Choroid plexus epithelial cell (primary cell): ENCODE measurements around the gene KLF13.

Experiments used
- DNase-seq: peaks from one replicate; pipeline ENCODE4 v3.0.0-alpha.2; 2010; ENCODE audit warnings: low read depth
- H3K4me3 ChIP-seq: 2 replicates; pipeline ENCODE4 v1.5.1; 2011; ENCODE audit warnings: low read depth, mild to moderate bottlenecking, control low read depth, low read length, moderate library complexity
- TF ChIP-seq, protein P1 (sequence below): conservative IDR thresholded peaks from 2 replicates; pipeline ENCODE4 v1.5.1; 2011; ENCODE audit warnings: low read depth, mild to moderate bottlenecking, control low read depth, inconsistent platforms, low read length, moderate library complexity

Gene KLF13

DNA sequence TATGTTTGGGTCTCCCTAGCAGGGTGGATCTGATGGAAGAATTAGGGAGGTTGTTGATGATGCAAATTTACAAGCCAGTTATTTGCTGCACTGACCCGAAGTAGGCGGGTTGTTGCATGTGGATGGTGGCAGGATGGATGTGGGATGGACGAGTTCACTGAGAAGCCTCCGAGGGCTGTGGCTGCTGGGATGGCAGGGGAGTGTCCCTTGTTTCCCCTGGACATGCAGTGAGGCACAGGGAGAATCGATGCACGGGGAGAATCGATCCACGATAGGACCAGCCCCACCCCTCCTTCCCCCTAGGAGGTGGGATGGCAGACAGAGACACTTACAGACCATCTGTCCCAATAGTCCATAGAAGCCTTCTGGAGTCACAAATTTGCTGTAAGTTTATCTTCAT is 31.0 kb upstream of the KLF13 start:
- TF ChIP-seq, protein P1, sequence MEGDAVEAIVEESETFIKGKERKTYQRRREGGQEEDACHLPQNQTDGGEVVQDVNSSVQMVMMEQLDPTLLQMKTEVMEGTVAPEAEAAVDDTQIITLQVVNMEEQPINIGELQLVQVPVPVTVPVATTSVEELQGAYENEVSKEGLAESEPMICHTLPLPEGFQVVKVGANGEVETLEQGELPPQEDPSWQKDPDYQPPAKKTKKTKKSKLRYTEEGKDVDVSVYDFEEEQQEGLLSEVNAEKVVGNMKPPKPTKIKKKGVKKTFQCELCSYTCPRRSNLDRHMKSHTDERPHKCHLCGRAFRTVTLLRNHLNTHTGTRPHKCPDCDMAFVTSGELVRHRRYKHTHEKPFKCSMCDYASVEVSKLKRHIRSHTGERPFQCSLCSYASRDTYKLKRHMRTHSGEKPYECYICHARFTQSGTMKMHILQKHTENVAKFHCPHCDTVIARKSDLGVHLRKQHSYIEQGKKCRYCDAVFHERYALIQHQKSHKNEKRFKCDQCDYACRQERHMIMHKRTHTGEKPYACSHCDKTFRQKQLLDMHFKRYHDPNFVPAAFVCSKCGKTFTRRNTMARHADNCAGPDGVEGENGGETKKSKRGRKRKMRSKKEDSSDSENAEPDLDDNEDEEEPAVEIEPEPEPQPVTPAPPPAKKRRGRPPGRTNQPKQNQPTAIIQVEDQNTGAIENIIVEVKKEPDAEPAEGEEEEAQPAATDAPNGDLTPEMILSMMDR = no peak
- no peak for DNase-seq
- H3K4me3 ChIP-seq = no peak overlapping the region

- no peak overlapping the region for H3K4me3 ChIP-seq
- TF ChIP-seq, protein P1 = no peak
- DNase-seq = no peak
Observed at GRCh38 chr15:31296219-31296645, 30.4 kb upstream of the KLF13 start.

- TF ChIP-seq, protein P1 = no peak
- peak; percentile 30 for DNase-seq
- no peak overlapping the region for H3K4me3 ChIP-seq
Observed at GRCh38 chr15:31296646-31297574, 29.7 kb upstream of the KLF13 start.

GRCh38 chr15:31297575-31298456 is 28.8 kb upstream of the KLF13 start:
- TF ChIP-seq, protein P1 = no peak
- no peak for DNase-seq
- H3K4me3 ChIP-seq = no peak overlapping the region

GRCh38 chr15:31298707-31299172 is 27.9 kb upstream of the KLF13 start:
- no peak for DNase-seq
- TF ChIP-seq, protein P1 = no peak
- H3K4me3 ChIP-seq = no peak overlapping the region

GRCh38 chr15:31300208-31300661 is 26.4 kb upstream of the KLF13 start:
- TF ChIP-seq, protein P1 = no peak
- H3K4me3 ChIP-seq = no peak overlapping the region
- no peak for DNase-seq
